ENCODE results near the gene RBM38.

GRCh38 chr20:57396984-57397692, 5.9 kb downstream of the RBM38 start:
- TF ChIP-seq NR2C2 (CRISPR knock-in tag; IDR thresholded peaks at IDR 0.05; ENCODE audit: borderline replicate concordance) (no peak), ZNF768 (CRISPR knock-in tag; IDR thresholded peaks at IDR 0.05) (0 out of 2 replicates have a peak, but pooled peaks have one; percentile 20), KDM5A (IDR thresholded peaks at IDR 0.05; ENCODE audit: borderline replicate concordance, low read length) (no peak), SETDB1 (CRISPR knock-in tag; IDR thresholded peaks at IDR 0.05; ENCODE audit: borderline replicate concordance) (no peak), ZMYM2 (CRISPR knock-in tag; IDR thresholded peaks at IDR 0.05) (no peak), CHD2 (IDR thresholded peaks at IDR 0.05; ENCODE audit: low read depth, low read length) (no peak), ZNF318 (CRISPR knock-in tag; IDR thresholded peaks at IDR 0.05) (no peak), CTCF (CRISPR knock-in tag; IDR thresholded peaks at IDR 0.05) (no peak), ERF (CRISPR knock-in tag; IDR thresholded peaks at IDR 0.05) (no peak), ZXDC (CRISPR knock-in tag; IDR thresholded peaks at IDR 0.05) (no peak), MLX (CRISPR knock-in tag; IDR thresholded peaks at IDR 0.05) (no peak), YY1 (IDR thresholded peaks at IDR 0.05; ENCODE audit: insufficient read depth, insufficient replicate concordance, low read depth, low read length) (no peak), RFX5 (IDR thresholded peaks at IDR 0.05; ENCODE audit: low read depth, low read length) (no peak), TOE1 (CRISPR knock-in tag; IDR thresholded peaks at IDR 0.05) (no peak)
